SK-N-MC (cell line): Measurements from ENCODE around the gene TNIP1.

Experiments
- EZH2 ChIP-seq: fragments of 200-600 bp; sonication (generic); IDR thresholded peaks from one replicate; pipeline ENCODE4 v1.6.1; 2017; ENCODE audit warnings: antibody characterized with exemption
- FOXP2 ChIP-seq: optimal IDR thresholded peaks from 2 replicates; pipeline ENCODE3; 2011; ENCODE audit warnings: mild to moderate bottlenecking, moderate library complexity; ENCODE audit not compliant: insufficient read depth; ENCODE audit errors: extremely low read length, control extremely low read depth
- POLR2AphosphoS5 ChIP-seq: IDR thresholded peaks from 2 replicates; pipeline ENCODE4 v1.6.1; 2012; ENCODE audit warnings: mild to moderate bottlenecking, low read depth, low read length, borderline replicate concordance

- TF ChIP-seq FOXP2 (no peak), EZH2 (no peak), POLR2AphosphoS5 (no peak)
These were observed 7.6 kb downstream of the TNIP1 start for GRCh38 chr5:151073280-151073679.
